Suprapubic skin (tissue), 4 donors: Measurements from ENCODE around the gene SLC30A2.

Source experiments
- CTCF ChIP-seq, 2 donors: fragments of 200-600 bp in 1 of 2; fragments of 450-650 bp in 1 of 2; sonication (generic) in 1 of 2; IDR thresholded peaks; one replicate each; pipeline ENCODE4 v1.5.1; 2016 to 2019; ENCODE audit warnings: antibody characterized with exemption in 2 of 2, mild to moderate bottlenecking in 1 of 2, moderate library complexity in 1 of 2
- EP300 ChIP-seq: sonication (generic); formaldehyde crosslinking; IDR thresholded peaks from one replicate; pipeline ENCODE4 v1.6.1; 2017; ENCODE audit warnings: antibody characterized with exemption
- POLR2A ChIP-seq, 2 donors: fragments of 450-650 bp; IDR thresholded peaks; one replicate each; pipeline ENCODE4 v1.6.1; 2017; ENCODE audit warnings: antibody characterized with exemption in 2 of 2, mild to moderate bottlenecking in 2 of 2, moderate library complexity in 2 of 2
- POLR2AphosphoS5 ChIP-seq, 3 donors: sonication (generic); formaldehyde crosslinking; IDR thresholded peaks; one replicate each; pipeline ENCODE4 v1.6.1; 2017; ENCODE audit warnings: antibody characterized with exemption in 3 of 3

GRCh38 chr1:26090893-26091292, 45.0 kb upstream of the SLC30A2 start:
- TF ChIP-seq CTCF (IDR thresholded peaks at IDR 0.05): no peak
- TF ChIP-seq POLR2A (IDR thresholded peaks at IDR 0.05): no peak
- TF ChIP-seq EP300: no peak
- no peak for TF ChIP-seq POLR2AphosphoS5 (IDR thresholded peaks at IDR 0.05)
